ACHN (cell line): ENCODE data around the gene CEP104.

Experiments
- DNase-seq: peaks from one replicate; pipeline ENCODE4 v3.0.0-alpha.2; 2015
- in situ Hi-C: cut with HindIII; loops from 2 replicates; pipeline ENCODE4 v1.10.0; 2017; ENCODE audit warnings: low sequenced_read_pairs, low pct_ligation_motif_present, low pct_unique_long_range_greater_than_20kb

CEP104 gene

DNA sequence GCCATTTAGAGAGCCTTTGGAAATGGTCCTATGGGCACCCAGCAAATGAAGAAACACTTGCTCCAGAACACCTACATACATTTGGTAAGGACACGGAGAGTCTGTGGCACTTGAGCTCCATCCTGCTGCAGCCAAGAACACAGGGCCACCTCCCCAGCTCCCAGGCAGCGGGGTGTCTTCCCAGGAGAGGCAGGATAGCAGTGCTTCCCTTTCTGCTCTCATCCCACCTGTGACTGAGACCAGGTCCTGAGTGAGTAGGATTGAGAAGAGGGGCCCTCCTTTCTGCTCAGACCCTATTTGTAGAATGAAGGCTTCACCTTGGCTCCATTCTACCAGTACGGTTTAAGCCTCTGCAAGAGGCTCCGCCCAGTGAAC is 38.9 kb upstream of the CEP104 start:
- in situ Hi-C loops: no loop called here
- no peak for DNase-seq

DNA sequence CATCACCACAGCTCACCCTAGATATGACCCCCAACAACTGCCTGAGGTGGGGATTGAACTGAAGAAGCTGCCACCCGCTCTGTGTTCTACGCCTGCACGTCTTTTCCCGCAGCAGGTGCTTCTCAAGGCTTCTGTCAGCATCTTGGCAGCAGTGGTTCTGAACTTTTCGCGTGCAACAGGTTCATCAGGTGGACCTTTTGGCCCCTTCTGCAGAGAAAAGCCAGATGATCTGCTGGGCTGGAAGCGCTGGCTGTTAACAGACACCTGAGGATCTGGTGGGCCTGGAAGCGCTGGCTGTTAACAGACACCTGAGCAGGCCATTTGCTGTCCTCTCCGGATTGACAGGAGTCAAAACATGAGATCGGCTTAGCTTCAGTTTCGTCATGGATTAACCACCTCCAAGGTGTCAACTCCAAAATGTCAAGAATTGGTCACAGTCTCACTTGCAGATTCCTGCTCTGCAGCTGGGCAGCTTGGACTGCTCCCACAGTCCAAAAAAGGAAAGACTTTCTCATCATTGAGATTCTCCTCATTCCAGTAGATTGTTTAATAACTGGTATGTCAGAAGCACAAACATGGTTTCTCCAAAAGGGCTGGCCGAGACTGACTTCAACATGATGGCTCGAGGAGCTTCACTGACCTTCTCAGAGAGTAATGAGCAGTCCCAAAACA is 38.4 kb upstream of the CEP104 start:
- no peak for DNase-seq
- in situ Hi-C loops: no loop called here

DNA sequence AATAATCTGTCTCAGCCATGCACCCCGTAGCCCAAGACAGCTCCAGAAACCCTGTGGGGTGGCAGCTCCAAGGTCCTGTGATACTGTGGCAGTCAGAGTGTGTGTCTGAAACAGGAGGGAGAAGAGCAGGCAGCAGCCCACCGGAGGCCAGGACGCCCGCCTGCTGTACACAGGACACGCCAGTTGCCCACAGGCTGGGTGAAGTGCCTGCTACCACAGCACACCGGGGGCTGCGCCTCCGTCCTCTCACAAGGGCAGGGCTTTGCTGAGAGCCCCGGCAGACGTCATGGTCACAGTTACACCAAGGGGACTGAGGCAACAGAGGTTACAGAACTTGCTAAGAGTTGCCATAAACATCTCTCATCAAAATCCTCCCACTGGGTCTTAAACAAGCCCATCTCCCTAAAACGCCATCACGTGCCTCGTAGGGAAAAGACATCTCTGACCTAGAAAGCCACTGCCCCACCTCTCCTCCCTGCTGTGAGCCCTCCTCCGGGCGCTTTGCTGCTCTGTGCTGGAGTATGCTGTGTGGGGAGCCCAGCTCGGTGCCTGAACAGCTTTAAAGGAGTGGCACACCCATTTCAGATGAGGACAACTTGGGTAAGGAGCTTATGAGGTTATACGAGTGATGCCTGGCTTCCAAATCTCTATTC is 37.7 kb upstream of the CEP104 start:
- in situ Hi-C loops: no loop called here
- DNase-seq: no peak

DNA sequence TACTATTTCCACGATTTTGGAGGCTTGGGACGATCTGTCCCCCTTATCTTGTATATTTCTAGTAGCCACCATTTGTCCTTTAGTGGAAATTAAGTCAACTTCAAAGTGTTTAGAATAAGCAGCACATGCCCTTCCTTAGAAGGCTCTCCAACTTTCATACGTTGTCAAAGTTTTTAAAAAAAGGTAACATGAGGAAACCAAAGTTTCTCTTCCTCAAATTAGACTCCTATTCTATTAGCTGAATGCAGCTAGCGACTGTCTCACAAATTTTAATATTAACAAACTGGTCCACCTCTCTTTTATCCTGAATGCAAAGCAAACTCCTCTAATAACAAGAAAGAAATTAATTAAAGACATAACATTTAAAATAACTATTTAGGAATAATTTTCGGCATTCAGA is 36.2 kb upstream of the CEP104 start:
- no peak for DNase-seq
- in situ Hi-C loops: no loop called here

DNA sequence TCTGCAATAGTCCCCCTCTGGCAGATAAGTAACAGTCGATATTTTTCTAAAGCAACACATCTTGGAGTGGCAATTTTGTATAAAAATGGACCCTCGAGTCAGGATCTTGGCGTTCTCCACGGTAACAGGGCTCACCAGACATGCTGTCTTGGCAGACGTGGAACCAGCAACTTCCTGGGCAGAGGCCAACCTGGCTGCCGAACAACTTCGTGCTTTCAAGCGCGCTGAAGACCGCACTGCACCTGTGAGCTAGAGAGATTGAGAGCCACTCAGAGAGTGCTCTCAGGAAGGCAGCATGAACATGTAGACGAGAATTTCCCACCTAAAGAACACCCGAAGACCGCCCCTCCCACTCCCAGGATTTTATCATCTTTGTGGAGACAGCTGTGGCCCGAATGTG is 35.7 kb upstream of the CEP104 start:
- in situ Hi-C loops: no loop called here
- no peak for DNase-seq

DNA sequence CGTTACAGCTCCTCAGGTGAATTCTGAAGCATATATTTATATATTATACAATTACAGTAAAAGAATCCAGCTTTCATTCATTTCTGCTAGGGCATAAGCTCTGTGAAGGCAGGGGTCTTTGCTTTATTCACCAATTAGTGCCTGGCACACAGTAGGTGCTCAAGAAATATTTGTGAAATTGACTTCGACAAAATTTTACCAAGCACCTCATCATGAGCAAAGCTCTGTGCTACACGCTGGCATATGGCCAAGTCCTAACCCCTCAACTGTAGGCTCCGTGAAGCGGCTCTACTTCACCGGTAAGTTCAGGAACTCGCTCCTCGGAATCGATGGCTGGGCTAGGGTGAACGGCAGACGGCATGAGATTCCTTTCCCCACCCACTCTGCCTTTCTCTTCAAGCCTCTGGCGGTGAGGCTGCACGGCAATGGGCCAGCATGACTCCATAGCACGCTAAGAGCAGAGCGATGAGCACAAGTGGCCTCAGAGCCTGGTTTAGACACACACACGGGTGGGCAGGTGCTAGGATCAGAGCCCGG is 34.4 kb upstream of the CEP104 start:
- no peak for DNase-seq
- in situ Hi-C loops: no loop called here

DNA sequence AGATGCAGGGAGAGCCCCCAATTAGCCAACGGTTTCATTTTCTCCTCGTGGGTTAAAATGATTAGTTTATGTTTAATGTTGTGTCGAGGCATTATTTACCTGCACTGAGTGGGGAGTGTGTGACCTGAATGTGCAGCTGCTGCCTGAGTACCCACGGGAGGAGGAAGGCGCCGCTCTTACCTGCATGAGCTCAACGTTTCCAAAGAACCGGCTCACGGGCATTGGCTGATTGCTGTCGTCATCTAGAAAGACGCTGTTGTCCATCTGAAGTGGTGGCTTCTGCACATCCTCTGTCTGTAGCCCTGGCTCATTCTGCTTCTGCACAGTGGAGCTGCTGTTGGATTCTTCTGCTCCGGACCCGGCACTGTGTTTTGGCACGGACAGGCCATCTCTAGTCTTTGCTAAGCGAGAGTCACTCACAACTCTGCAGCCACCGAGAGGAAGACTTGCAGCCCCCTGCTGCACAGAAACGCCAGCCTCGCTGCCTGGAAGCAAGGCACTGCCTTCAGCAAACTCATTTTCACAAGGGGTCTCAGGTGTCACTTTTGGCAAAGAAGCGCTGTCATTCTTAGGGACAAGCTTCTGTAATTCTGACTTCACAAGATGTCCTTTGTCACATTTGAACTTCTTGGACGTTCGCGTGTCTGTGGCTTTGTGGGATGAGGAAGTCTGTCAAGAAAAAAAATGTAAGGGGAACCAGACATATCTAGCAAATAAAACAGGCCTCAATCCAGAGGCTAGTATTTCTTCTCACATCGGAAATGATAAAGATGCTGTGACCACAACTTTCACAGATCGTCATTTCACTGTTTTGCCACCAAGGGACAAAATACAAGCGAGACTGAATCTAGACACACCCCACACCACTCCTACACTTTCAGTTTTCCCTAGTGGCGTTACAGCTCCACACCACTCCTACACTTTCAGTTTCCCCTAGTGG is 33.6 kb upstream of the CEP104 start:
- no peak for DNase-seq
- in situ Hi-C loops: no loop called here

DNA sequence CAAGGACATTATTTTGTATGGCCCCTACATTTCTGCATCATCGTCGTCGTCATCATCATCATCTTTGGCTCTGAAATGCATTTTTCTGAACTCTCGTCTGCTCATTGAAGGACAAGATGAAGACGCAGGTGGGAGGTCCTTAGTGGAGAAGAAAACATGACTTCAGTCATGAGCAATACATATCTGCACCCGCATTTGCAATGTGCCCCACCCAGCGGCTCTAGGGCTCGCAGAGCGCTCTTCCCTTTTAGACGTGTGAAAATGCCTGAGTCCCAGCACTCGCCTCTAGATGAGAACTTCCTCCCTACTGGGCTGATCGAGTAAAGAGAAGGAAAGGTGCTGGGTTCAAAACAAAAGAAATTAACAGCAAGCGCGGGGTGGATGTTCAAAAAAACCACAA is 32.9 kb upstream of the CEP104 start:
- no peak for DNase-seq
- in situ Hi-C loops: no loop called here

DNA sequence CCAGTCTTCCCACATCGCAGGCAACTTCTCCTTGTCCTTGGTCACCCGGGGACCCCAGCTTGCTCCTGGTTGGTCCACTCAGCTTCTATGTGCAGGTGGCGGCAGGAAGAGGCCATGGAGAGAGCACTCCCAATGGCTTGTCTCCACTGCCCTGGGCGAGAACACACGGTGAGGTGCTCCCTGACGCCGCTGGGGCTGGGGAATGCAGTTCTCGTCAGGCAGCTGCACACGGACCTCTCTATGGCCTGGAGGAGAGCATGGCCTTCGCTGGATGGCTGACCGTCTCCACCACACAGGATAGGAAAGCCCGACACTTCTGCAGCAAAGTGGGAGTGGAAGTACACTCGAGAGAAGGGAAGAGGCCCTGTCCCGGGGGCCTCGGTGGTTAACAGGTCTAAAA is 31.3 kb upstream of the CEP104 start:
- in situ Hi-C loops: no loop called here
- DNase-seq: no peak

DNA sequence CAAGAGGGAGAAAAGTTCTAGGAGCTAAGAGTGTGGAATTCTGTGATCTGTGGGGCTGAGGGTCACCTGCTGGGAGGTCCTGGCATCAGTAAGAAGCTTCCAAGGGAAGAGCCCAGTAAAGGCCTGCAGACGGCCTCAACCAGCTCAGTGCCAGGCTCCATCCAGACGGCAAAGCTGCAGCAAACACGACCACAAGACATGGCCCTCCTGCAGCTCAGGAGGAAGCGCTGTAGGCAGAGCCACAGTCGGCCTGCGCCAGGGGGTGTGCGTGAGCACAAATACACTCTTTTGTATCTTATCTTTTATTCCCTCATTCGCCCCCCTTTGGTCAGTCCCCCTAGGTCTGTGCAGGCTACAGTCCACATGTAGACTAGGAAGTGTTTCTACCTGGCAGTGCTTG is 29.7 kb upstream of the CEP104 start:
- DNase-seq: no peak
- in situ Hi-C loops: no loop called here

DNA sequence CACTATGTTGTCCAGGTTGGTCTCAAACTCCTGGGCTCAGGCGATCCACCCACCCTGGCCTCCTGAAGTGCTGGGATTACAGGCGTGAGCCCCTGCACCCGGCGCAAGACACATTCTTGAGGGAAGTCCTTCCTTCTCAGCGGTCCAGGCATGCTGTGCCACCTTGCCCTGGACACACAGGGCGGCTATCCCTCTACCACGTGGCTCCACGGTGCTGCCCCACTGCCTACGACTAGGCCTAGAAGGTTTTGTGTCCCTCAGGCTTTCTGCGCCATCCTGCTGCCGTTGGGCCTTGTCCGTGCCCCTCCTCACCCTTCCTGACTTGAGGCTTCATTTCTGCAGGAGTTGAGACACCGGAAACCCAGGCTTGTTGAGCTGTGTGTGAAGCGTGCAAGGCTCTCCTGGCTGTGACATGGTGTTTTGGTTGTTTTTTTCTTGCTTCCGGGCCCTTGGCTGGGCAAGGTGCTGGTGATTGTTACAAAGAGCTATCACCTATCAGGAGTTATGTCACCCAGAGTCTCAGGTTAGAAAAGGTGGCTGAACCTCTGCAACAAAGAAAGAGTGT is 29.2 kb upstream of the CEP104 start:
- in situ Hi-C loops: no loop called here

DNA sequence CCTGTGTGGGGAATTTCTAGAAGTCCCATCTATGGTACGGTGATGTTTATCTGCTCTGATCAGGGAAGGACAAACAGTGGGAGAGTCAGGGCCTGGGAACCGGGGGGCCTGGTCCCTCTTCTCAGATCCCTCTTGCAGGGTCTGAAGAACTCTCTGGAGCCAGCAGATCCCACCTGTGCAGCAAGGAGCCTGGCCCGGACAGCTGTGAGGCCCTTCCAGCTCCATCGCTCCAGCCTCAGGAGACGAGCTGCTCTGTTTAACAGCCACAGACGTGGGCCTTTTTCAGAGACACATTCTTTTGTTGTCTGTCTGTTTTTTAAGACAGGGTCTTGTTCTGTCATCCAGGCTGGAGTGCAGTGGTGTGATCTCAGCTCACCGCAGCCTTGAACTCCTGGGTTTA is 28.6 kb upstream of the CEP104 start:
- in situ Hi-C loops: no loop called here
- no peak for DNase-seq

More for the DNA sequence above, 29.2 kb upstream of the CEP104 start:
- DNase-seq: no peak

DNA sequence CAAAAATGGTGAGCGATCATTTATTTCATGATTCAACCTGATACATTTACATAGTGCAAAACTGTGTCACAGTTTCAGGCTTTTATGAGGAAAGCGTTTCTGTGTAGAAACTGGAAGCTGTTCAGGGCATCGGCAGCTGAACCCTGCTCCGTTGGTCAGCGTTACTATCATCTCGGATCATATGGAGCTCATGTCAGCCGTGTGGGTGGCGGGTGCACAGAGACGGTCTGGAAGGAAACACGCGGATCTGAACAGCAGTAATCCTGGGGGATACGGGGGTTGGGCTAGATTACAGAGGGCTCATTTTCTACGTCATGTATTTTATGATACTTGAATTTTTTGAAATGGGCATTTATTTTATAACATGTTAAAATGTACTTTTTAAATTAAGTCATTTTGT is 28.0 kb upstream of the CEP104 start:
- no peak for DNase-seq

DNA sequence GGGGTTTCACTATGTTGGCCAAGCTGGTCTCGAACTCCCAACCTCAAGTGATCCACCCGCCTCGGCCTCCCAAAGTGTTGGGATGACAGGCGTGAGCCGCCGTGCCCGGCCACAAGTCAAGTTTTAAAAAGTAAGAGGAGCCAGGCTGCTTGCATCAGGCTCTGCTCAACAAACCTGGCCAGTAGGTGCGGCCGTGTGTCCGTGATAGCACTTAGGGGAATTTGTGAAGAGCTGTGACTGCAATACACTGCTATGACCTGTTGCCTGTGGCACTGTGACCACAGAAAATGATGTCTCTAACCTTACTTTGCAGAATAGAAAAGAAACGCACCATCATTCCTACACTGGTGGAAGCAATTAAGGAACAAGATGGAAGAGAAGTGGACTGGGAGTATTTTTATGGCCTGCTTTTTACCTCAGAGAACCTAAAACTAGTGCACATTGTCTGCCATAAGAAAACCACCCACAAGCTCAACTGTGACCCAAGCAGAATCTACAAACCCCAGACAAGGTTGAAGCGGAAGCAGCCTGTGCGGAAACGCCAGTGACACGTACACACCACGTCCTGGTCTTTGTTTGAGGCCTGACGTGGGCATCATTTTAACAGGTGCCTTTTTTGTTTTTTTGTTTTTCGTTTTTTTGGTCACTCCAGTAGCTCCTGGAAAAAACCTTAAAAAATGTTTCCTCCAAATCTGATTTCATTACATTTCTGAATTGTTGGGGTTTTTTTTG is 26.3 kb upstream of the CEP104 start:
- in situ Hi-C loops: no loop called here

More for the DNA sequence above, 28.0 kb upstream of the CEP104 start:
- in situ Hi-C loops: no loop called here

DNA sequence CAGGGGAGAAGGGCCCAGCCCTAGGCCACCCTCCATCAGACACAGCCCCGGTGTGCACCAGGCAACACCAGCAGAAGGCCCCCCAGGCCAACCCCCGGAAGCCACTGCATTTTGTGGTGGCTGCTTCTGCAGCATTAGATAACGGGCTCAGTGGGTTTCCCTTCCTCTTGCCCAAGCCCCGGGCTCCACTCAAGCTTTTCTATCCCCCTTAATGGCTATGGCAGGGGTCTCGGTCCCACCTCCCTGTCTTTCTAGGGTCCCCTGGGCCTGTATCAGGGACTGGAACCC is 24.1 kb upstream of the CEP104 start:
- DNase-seq: no peak
- in situ Hi-C loops: no loop called here

More for the DNA sequence above, 26.3 kb upstream of the CEP104 start:
- no peak for DNase-seq

DNA sequence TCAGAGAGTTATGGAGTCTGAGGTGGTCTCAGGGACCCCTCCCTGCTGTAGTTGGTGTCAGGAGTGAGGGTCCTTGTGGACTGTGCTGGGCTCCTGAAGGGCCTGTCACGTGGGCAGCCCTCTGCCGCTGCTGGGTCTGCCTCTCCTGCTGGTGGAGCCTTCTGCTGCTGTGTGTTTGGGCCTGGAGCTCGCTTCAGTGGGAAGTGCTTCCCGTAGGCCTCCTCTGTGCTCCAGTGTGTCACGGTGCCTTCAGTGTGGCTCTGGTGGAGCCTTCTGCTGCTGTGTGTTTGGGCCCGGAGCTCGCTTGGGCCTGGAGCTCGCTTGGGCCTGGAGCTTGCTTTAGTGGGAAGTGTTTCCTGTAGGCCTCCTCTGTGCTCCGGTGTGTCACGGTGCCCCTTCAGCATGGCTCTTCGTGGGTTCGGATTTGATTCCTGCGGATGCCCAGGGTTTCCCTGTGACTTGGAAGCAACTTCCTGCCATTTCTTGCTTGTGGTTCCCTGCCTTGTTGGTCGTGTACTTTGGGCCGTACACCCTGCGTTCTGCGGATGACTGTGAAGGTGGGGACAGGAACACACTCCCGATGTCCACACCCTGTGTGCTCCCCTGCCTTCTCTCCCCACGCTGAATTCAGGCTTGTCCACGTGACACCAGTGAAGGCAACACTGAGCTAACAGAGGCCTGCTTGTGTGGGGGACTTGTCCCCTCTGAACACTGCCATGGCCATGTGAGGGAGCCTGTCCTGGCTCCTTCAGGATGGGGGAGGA is 23.6 kb upstream of the CEP104 start:
- DNase-seq: no peak
- in situ Hi-C loops: no loop called here

DNA sequence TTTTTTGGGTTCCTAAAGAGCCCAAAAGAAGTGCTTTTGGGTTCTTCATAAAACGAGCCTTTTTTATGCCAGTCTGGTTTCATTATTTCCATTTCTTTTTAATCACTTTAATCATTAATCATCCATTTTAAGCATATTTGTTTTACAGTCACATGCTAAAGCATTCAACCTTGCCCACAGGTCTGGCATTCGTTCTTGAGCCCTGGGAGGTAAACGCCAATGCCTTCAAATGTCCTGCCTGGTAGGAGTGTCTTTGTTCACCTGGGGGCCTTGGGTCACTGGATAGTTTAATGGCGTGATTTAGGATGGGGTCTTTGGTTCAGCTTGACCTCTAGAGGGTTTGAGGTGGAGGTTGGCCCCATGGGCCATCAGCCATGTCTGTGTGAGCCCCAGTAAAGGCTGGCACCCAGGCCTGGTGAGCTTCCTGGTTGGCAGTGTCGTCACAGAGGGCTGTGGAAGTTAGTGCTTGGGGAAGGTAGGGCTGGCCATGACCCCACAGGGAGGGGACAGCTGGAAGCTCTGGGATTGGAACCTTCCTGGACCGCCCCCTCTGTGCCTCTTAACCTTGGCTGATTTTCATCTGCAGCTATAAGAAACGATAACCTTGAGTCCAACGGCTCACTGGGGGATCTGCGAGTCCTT is 22.9 kb upstream of the CEP104 start:
- in situ Hi-C loops: no loop called here
- DNase-seq: no peak
